NCI-H2171 (cell line): ENCODE results near the gene POLE4.

Experiments
- DNase-seq: peaks from one replicate; lab custom pipeline; 2025; lab: John Stamatoyannopoulos, UW

POLE4 gene

DNA sequence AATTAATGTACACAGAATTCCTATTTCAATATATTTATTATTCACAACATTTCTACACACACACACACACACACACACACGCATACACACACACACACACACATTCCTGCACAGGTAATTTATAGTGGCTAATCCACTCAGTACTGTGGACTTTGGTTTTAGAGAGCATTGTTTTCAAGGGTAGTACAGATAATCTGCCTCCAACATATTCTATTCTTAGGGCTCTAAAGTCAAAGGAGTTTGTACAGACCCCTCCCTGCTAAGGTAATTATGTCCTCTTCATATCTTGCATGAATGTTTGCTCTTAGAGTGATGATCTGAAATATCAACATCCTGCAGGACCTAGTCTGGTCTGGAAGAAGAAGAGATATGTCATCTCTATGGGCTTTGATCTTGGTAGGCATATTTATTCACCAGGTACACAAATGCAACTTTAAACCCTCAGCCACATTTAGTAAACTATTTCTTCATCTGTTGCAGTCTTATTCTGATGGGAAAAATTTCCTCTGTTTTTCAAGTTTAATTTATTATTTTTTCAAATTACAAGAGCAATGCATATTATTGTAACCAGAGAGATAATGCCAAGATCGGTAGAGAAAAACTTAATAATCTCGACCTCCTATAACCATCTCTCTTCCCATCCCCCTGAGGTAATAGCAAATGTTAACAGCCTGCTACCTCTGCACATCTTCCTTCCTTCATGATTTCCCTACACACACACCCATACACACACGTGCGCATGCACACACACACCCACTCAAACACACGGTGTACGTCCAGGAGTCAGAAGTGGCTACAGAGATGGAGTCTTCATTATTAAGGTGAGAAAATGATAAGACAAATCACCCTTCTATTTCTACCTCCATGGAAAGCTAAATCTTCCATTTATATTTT, 18.3 kb upstream of the POLE4 start:
- no peak for DNase-seq

DNA sequence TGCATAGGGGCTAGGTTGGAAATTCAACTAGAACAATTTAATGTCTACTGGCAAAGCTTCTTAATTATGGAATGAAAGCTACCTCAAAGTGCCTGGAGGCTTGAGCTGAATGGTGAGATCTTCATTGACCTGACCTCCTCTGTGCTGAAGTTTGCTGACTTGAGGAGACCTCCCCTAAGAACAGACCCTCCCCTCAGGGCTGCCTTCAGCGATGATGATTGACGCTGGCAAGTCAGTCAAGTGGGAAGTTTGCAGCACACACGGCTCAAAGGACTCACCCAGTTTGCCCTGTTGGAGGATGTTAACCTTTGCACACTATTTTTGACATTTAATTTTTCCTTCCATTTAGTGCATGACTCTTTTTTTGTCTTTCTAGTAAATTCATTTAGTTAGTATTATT, 17.2 kb upstream of the POLE4 start:
- DNase-seq, result no peak

DNA sequence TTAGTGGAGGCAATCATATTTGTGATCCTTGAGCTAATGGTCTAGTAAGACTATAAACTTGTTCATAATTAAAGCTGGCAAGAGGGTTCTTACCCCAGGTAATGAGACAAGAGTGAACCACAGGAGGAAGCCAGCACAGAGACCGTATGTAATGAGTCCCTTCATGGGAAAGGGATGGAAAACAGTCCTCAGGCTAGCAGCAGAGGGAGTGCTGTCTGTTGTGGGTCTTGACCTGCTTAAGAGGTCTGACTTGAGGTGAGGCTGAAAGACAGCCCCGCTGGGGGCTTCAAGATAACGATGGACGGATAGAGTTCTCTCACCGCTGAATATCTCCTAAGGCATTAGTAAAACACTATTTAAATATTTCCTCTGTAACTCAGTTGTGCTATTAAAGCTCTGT, 16.2 kb upstream of the POLE4 start:
- no peak for DNase-seq

DNA sequence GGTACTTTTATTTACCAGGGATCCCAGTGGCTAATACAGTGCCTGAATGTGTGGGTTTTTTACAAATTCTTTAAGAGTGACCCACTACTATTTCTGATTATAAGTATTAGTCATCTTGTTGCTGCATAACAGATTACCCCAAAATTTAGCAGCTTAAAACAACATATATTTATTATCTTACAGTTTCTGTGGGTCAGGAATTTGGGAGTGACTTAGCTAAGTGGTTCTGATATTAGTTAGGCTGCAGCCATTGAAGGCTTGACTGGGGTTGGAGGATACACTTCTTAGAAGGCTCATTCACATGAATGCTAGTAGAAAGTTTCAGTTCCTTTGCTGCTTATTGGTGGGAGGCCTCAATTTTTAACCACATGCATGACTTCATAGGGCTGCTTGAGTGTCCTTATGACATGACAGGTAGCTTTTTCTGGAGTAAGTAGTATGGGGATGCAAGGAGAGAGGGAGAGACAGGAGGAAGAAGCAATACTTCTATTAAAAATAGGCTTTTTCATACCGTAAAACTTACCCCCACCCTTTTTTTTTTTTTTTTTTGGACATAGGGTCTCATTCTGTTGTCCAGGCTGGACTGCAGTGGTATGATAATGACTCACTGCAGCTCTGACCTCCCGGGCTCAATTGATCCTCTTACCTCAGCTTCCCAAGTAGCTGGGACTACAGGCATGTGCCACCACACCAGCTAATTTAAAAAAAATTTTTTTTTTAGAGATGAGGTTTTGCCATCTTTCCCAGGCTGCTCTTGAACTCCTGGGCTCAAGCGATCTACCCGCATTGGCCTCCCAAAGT, 13.3 kb upstream of the POLE4 start:
- DNase-seq, result no peak

DNA sequence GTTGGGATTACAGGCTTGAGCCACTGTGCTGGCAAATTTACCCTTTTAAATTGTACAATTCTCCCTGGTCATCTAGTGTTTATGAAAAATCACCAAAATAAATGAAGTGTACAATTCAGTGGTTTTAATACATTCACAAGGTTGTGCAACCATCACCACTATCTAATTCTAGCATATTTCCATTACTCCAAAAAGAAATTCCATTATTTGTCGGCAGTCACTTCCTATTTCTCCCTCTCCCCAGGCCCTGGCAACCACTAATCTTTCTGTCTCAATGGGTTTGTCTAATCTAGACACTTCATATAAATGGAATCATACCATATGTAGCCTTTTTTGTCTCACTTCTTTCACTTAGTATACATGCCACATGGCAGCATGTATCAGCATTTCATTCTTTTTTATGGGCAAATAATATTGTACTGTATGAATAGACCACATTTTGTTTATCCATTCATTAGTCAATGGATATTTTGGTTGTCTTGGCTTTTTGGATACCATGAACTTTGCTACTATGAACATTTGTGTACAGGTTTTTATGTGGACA, 12.6 kb upstream of the POLE4 start:
- no peak for DNase-seq

DNA sequence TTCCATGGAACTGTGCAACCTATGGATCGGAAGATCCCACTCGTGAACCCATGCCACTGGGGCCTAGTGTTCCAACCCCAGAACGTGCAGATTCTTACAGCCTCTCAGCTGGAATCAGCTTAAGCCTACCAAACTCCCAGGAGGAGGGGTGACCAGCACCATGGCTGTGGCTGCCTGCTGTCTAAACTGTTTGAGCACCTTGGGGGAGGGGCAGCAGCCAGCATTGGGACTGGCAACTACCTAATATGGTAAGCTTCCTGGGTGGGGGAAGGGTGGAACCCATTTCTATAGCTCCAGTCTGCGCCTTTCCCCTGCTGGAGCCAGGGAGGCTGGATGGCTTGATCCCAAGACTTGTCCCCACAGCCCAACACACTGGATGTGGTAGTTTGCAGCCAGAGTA, 10.7 kb upstream of the POLE4 start:
- no peak for DNase-seq

DNA sequence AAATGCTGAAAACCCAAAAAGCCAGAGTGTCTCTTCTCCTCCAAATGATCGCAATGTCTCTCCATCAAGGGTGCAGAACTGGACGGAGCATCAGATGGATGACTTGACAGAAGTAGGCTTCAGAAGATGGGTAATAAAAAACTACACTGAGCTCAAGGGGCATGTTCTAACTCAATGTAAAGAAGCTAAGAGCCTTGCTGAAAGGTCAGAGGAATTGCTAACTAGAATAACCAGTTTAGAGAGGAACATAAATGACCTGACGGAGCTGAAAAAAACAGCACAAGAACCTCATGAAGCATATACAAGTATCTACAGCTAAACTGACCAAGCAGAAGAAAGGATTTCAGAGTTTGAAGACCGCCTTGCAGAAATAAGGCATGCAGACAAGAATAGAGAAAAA, 9.7 kb upstream of the POLE4 start:
- DNase-seq, result no peak

DNA sequence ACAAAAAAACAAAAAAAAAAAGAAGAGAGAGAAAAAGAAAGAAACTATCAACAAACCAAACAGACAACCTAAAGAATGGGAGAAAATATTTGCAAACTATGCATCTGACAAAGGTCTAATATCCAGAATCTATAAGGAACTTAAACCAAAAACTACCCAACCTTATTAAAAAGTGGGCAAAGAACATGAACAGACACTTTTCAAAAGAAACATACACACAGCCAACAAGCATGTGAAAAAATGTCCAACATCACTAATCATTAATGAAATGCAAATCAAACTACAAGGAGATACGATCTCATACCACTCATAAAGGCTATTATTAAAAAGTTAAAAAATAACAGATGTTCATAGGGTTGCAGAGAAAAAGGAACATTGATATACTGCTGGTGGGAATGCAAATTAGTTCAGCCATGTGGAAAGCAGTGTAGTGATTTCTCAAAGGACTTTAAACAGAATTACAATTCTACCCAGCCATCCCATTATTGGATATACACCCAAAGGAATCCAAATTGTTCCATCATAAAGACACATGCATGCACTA, 7.2 kb upstream of the POLE4 start:
- DNase-seq, result no peak

DNA sequence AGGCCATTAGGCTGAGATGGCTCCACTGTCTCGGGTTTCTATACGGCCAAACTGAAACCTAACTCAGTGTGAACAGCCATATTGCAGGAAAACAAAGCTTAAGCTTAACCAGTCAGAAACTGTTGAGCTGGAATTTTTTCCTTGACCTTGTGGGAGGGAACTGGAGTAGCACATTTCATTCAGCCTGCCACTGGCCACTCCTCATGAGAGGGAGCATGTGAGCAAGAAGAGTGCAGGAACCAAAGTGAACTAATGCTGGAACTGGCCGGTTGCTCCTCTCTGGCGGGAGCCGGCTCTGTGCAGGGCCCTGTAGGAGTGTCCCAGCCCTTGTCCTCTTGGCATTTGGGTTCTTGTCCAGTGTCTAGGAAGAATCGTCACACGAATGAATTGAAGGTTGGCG, 5.9 kb upstream of the POLE4 start:
- DNase-seq, result no peak

DNA sequence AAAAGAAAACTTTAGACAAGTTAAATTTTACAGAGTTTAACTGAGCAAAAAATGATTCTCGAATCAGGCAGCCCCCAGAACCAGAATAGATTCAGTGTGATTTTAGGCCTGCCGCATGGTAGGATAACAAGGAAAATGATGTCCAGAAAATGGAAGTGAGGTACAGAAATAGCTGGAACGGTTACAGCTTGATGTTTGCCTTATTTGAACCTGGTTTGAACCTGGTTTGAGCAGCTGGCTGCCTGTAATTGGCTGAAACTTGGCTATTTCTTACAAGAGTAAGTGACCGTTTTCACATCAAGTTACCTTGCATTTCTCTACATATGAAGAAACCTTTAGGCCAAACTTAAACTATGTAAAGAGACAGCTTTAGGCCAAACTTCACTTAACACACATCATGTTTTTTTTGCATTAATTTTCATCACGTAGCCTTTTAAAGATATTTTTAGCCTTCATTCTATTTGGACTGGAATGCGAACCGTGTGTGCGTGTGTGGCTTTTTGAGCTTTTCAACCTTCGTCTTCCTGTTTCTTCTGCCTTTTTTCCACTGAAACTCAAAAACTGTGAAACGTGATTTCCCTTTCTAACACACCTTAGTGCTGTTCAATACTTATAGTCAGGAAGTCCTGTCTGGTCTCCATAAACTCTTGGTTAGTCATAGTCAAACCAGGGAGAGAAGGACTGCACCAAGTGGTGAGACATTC, 4.5 kb upstream of the POLE4 start:
- DNase-seq, result no peak

DNA sequence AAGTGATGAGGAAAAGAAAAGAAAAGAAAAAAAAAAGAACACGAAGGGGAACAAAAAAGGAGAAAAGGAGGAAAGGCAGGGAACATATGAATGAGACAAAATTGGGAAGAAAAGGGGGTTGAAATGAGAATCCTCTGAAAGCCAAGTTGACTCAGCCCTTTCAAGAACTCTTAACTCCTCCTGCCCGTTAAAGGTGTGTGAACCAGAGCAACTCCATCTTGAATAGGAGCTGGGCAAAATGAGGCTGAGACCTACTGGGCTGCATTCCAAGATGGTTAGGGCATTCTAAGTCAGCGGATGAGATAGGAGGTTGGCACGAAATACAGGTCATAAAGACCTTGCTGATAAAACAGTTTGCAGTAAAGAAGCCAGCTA, 4.0 kb upstream of the POLE4 start:
- no peak for DNase-seq

DNA sequence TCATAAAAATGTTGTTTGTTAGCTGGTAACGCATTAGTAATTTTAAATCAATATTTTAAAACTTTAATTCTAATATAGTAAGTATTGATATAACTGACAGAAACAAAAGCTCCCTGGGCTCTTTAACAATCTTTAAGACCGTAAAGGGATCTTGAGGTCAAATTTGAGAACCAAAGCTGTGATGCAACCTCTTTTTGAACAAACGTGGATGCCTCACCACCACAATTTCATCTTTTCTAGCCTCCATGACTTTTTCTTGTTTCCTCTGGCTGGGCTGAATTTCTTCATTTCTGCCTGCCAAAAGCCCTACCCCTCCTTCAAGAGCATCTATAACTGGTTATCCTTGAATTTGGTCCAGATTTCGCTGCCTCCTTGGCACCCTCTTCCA, 563 bp upstream of the POLE4 start:
- DNase-seq, result no peak

DNA sequence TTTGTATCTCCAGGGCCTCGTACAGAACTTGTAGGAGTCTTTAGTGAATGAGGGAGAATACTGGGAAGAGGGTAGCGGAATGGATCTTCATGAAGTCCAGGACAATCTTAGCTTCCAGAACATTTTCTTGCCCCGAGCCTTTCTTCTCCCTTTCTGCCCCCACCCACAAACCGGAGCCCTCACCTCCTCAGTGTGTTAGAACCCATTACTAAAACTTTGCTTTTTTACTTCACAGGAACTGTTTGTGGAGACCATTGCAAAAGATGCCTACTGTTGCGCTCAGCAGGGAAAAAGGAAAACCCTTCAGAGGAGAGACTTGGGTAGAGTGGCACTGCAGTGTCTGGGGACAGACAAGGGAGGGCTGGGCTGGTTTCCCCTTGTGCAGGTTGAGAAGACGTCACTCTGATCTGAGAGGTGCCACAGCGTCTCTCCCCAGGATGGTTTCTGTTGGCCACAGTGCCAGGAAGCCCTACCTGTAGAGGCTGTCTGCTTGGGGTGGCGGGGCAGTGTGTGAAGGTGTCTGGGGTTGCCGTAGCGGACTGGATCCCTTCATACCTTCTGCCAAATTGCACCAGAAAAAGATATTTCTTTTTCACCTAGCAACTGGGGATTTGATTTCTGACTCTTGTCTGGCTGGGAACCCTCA, 786 bp downstream of the POLE4 start:
- DNase-seq, result no peak

DNA sequence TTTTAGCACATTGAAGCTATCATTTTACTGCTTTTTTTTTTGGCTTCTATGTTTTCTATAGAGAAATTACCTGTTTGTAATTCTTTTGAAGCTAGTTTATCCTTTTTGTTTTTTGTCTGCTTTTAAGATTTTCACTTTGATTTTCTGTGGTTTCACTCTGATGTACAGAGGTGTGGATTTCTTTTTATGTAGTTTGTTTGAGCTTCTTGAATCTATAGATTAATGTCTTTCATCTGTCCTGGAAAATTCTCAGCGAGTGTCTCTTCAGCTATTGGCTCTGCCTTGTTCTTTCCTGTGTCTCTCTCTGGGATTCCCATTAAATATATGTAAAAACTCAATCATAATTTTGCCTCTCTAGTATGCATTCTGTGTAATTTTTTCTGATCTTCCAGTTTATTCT, 8.4 kb downstream of the POLE4 start:
- no peak for DNase-seq

DNA sequence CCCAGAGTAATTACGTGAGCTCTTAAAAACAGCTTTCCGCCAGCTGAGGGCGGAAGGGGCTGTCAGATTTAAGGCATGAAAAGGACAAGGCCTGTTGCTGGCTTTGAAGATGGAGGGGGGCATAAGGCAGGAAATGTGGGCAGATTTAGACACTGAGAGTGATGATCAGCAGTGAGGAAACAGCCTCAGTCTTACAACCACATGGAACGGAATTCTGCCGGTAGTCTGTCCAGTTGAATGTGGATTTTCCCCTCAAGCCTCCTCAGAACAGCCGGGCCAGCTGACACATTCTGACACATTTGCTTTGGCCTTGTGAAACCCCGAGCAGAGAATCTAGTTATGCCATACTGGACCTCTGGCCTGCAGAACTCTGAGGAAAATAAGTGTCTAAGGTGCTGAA, 16.6 kb downstream of the POLE4 start:
- DNase-seq, result no peak

DNA sequence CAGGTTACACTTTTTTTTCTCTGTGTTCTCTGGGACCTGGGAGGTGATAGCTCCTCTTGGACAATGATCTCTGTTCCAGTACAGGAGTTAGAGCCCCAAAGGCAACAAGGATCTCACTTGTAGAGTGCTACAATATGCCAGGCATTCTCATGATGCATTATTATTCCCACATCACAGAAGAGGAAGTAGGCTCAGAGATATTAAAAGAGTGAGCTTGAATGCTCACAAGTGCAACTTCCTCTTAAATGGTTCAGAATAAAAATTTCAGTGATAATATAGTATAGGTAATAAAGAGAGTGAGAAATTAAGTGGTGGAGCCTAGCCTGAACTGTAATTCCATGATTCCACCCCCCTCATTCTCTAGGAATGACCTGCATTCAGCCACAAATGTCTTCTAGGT, 21.4 kb downstream of the POLE4 start:
- no peak for DNase-seq

DNA sequence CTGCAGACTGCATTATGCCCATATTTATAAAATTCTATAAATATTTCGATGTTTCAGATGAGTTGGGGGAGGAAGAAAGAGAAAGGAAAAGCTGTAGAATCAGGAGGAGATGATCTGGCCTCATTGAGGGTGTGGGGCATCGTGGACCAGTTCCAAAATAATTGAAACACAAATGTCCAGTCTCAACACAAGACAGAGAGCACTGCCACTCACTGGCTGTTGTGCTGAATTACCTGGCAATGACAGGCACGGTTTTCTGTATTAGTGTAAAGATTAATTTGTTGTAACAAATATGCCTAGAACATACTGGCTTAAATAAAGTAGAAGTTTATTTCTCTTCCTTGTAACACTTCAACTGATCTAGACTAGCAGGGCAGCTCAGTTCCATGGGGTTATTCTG, 24.1 kb downstream of the POLE4 start:
- DNase-seq, result no peak

DNA sequence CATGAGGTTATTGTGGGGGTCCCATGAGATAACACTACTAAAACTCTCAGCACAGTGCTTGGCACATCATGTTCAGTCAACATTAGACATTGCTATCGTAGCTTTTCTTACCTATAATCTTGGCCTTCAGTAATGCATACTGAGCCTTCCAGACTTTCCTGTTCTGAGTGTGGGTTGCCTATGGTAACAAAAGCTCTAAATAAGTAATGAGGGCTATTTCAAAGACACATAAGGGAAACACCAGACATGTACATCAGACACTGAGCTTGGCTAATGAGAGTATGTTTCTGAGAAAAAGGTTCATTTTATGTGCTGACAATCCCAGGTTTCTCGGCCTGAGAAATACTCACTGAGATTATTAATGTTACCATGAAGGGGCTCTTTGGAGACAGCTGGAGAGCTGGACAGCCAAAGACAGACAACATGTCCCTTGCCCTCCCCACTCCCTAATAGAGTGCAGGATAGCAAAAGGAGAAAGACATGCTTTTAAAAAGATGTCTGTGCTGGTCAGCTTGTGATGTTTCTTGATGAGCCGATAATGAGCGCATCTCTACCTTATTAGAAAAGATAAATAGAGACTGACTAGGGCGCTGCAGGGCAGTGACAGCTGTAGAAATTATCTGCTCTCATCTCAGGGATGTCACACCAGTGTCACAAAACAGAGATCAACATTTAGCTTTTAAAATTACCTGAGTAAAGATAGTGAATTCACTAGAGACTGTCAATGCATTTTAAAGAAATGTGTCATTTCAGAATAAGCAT, 25.4 kb downstream of the POLE4 start:
- DNase-seq, result no peak

DNA sequence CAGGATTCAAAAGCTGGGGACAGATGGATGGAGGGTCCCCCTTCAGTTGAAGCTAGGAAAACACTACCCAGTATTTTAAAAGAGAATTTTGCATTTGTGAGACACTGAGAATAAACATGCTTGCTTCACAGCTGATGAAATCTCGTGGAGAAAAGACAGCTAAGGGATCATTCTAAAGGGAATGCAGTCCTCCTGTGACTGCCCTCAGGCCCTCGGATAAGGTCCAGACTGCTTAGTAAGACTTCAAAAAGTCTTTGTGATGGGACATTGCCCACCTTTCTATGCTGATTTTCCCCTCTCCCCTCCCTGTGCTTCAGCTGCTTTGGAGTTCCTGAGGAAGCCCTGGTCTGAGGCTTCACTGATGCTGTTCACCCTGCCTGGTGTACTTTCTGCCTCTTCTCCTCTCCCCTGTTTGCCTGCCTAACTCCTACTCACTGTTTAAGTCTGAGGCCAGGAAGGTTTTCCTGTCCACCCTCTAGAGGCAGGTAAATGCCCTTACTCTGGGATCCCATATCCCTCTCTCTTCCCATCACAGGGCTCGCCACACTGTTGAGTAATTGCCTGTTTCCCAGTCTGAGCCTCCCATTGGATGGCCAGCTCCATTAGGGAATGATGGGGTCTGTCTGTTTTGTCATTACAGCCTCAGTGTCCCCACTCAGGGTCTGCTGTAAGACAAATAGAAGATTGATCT, 26.6 kb downstream of the POLE4 start:
- DNase-seq, result no peak

DNA sequence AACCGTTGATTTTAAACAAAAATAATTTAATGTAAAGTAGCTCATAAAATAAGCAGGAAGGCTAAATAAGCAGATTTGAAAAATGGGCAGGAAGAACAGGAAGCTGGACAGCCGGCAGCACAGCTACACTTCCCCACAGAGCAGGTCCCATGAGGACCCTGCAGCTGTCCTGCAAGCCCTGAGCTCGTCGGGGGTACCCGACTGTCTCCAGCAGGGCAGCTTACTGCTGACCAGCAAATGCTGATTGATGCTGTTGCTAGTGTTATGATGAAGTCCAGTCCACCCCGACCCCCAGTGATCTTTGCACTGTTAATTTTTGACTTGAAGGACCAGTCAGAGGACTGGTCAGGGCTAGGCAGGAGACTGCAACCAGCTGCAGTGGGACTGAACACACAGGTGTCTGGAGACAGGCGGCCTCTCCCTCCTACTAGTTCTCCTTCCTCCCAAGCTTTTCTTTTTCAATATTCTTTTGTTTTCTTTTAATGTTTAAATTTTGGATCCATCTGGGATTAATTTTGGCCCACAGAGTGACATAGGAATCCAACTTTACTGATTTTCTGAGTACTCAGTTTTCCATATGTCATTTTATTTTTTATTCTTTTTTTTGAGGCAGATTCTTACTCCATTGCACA, 27.7 kb downstream of the POLE4 start:
- DNase-seq, result no peak
